ENCODE results near the gene SMIM27. TPM values are rescaled to one million over a fixed set of nuclear protein-coding genes. Genes with fewer than 3 reads are reported as not detected.

The SMIM27 gene
- total and polyA plus RNA-seq, 2 of the 4 experiments (the other 2 are of a cell fraction): 1.1 to 3.4 TPM

GRCh38 chr9:32566770-32567169 is 14.6 kb downstream of the SMIM27 start:
- H4K5ac ChIP-seq (ENCODE audit: low read depth, low read length): no peak overlapping the region
- H2AK9ac ChIP-seq (replicated peaks; ENCODE audit: low read depth, low read length, poor library complexity): no peak overlapping the region
- H3K9ac ChIP-seq (ENCODE audit: low read depth, low read length): no peak overlapping the region
- no peak overlapping the region for H3K4ac ChIP-seq (ENCODE audit: low read depth, low read length)
- no peak for ATAC-seq (ENCODE audit: low read depth)
- no peak overlapping the region for H2BK20ac ChIP-seq (ENCODE audit: low read depth, low read length)
- H3K23ac ChIP-seq (ENCODE audit: low read depth, low read length): no peak overlapping the region
- in situ Hi-C loops (cut with MboI; ENCODE audit: low sequenced_read_pairs): no loop called here
- intact Hi-C loops (cut with micrococcal nuclease): no loop called here
- WGBS, 2 experiments (ENCODE audit: extremely low coverage in 2 of 2, insufficient read length in 1 of 2): 94% methylated on average over 14 of the region's 26 CpGs; no CpG with 5 or more reads in 1 of the 2 experiments
- DNase-seq: no peak
- H3K27me3 ChIP-seq (ENCODE audit: control insufficient read depth, insufficient read depth, low read length): no peaks in the 10 kb centered on the region
- H3K79me1 ChIP-seq (ENCODE audit: low read depth in 1 of 2, low read length in 2 of 2): peaks cover 5 to 33% of the 10 kb centered on the region in 2 experiments
- H2BK5ac ChIP-seq (ENCODE audit: low read depth, low read length, poor library complexity, severe bottlenecking): no peak overlapping the region
- H4K8ac ChIP-seq (ENCODE audit: low read depth in 2 of 2, low read length in 2 of 2): no peak overlapping the region
- H3K4me1 ChIP-seq (ENCODE audit: control insufficient read depth, insufficient read depth, low read length): no peaks in the 10 kb centered on the region
- H4K20me1 ChIP-seq (ENCODE audit: insufficient read depth, low read length): 0 out of 2 replicates have a peak, but pooled peaks cover under 1% of the 10 kb centered on the region
- H3K14ac ChIP-seq (replicated peaks; ENCODE audit: low read depth, low read length): no peak overlapping the region
- H3K9me1 ChIP-seq (ENCODE audit: insufficient read depth, low read length): no peaks in the 10 kb centered on the region
- H2AFZ ChIP-seq (replicated peaks; ENCODE audit: low read length, poor library complexity): no peak overlapping the region
- no peak overlapping the region for H3K56ac ChIP-seq (ENCODE audit: extremely low read depth, insufficient read depth, low read length)
- POLR2A ChIA-PET (ENCODE audit: unreplicated experiment): no interaction called here
- no TSS peak for BruUV-seq (replicated peaks)
- H2BK120ac ChIP-seq (ENCODE audit: low read depth, low read length): no peak overlapping the region
- no peak overlapping the region for H3K27ac ChIP-seq (ENCODE audit: insufficient read depth, low read length)
- CTCF ChIA-PET: interaction anchor here (1.5 kb wide), 1 partner anchor 15 kb away, joined by 3 read pairs; no protein-coding TSS in a partner anchor
- TF ChIP-seq SMC3 (IDR thresholded peaks at IDR 0.05; ENCODE audit: low read depth, low read length) (no peak), BHLHE40 (IDR thresholded peaks at IDR 0.05; ENCODE audit: low read depth, low read length) (no peak), RAD21 (IDR thresholded peaks at IDR 0.05; ENCODE audit: low read length) (no peak), CTCF (conservative IDR thresholded peaks at IDR 0.05; ENCODE audit: low read depth, low read length) (no peak), FOS (IDR thresholded peaks at IDR 0.05; ENCODE audit: low read depth, low read length) (no peak), MAFK (IDR thresholded peaks at IDR 0.05; ENCODE audit: low read depth, low read length) (no peak), ELK1 (IDR thresholded peaks at IDR 0.05; ENCODE audit: borderline replicate concordance, low read depth, low read length) (no peak), POLR2A (IDR thresholded peaks at IDR 0.05; ENCODE audit: low read depth, low read length) (no peak), MAZ (IDR thresholded peaks at IDR 0.05; ENCODE audit: borderline replicate concordance, low read depth, low read length) (no peak), CEBPB (IDR thresholded peaks at IDR 0.05; ENCODE audit: low read depth, low read length) (no peak), NFE2L2 (IDR thresholded peaks at IDR 0.05; ENCODE audit: low read depth, low read length) (no peak), RFX5 (IDR thresholded peaks at IDR 0.05; ENCODE audit: low read depth, low read length) (no peak), RCOR1 (IDR thresholded peaks at IDR 0.05; ENCODE audit: insufficient replicate concordance, low read length) (no peak)
- TF ChIP-seq, protein P1, sequence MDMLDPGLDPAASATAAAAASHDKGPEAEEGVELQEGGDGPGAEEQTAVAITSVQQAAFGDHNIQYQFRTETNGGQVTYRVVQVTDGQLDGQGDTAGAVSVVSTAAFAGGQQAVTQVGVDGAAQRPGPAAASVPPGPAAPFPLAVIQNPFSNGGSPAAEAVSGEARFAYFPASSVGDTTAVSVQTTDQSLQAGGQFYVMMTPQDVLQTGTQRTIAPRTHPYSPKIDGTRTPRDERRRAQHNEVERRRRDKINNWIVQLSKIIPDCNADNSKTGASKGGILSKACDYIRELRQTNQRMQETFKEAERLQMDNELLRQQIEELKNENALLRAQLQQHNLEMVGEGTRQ (IDR thresholded peaks at IDR 0.05; ENCODE audit: low read depth, low read length): no peak
- H2AK5ac ChIP-seq (ENCODE audit: low read depth, low read length): no peak overlapping the region
- no peak overlapping the region for H3K4me2 ChIP-seq (ENCODE audit: low read depth, low read length)
- H3K9me3 ChIP-seq (ENCODE audit: control insufficient read depth, insufficient read depth, low read length): no peaks in the 10 kb centered on the region
- peaks cover 31% of the 10 kb centered on the region for H3K36me3 ChIP-seq (ENCODE audit: control insufficient read depth, insufficient read depth, low read length)
- H2BK15ac ChIP-seq (ENCODE audit: low read depth, low read length): no peak overlapping the region
- no peak overlapping the region for H3K18ac ChIP-seq (ENCODE audit: low read depth, low read length)
- no peak overlapping the region for H4K91ac ChIP-seq (ENCODE audit: insufficient read depth, low read depth, low read length)
- no peak overlapping the region for H3K4me3 ChIP-seq (ENCODE audit: insufficient read depth, low read depth, low read length)
- dilution Hi-C loops (cut with HindIII; ENCODE audit: low sequenced_read_pairs, unreplicated experiment): loop anchor here (25.0 kb wide), 1 partner anchor 129 kb away; no protein-coding TSS in a partner anchor

Measured in IMR-90 (cell line).